Neutrophil (primary cell): ENCODE data around the gene TSPAN9.
A peak's percentile ranks its signal among the peaks of the same experiment; 100 is the strongest.

ENCODE experiments used
- H3K27ac ChIP-seq: fragments of 200-600 bp; sonication (generic); 2 replicates; pipeline ENCODE4 v1.5.1; 2016; ENCODE audit warnings: mild to moderate bottlenecking, moderate library complexity
- H3K27me3 ChIP-seq: fragments of 200-600 bp; sonication (generic); 2 replicates; pipeline ENCODE4 v1.6.0; 2016; ENCODE audit warnings: mild to moderate bottlenecking
- H3K36me3 ChIP-seq: fragments of 200-600 bp; sonication (generic); 2 replicates; pipeline ENCODE4 v1.5.1; 2017
- H3K4me1 ChIP-seq, 2 experiments: fragments of 200-600 bp in 1 of 2; sonication (generic) in 1 of 2; 1 replicate in 1 of 2; 2 replicates in 1 of 2; pipeline versions ENCODE4 v1.5.1 to v1.6.1; 2013 to 2016; ENCODE audit warnings: low read depth in 1 of 2, low read length in 1 of 2, mild to moderate bottlenecking in 1 of 2, moderate library complexity in 1 of 2; ENCODE audit not compliant: control insufficient read depth in 1 of 2, insufficient read depth in 1 of 2
- H3K4me3 ChIP-seq, 2 experiments: fragments of 200-600 bp in 1 of 2; sonication (generic) in 1 of 2; 1 replicate in 1 of 2; 2 replicates in 1 of 2; pipeline ENCODE4 v1.5.1; 2013 to 2016; ENCODE audit warnings: low read depth in 1 of 2, low read length in 1 of 2, mild to moderate bottlenecking in 1 of 2, moderate library complexity in 1 of 2
- H3K9me3 ChIP-seq: fragments of 200-600 bp; sonication (generic); 2 replicates; pipeline ENCODE4 v1.5.1; 2016
- TF ChIP-seq, protein P1 (sequence below): fragments of 200-600 bp; sonication (generic); IDR thresholded peaks from 2 replicates; pipeline ENCODE4 v1.5.1; 2016; ENCODE audit warnings: antibody characterized with exemption

TSPAN9 gene

DNA sequence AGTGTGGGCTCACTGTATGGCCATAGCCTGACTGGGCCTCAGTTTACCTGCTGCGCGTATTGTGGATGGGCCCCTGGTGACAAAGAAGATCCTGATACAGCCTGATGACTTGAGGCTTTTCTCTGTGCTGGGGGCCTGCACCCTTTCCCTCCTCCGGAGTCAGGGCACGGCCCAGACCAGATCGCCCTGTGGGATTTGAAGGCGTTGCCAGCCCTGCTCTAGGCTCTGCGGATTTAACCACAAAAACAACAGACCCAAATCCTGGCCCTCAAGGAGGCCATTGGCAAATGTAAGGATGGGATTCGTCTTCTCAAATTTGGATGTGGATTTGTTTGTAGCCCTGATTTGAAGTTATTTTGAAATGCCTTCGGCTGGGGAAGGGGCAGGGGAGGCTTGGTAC is 195.8 kb downstream of the TSPAN9 start:
- TF ChIP-seq, protein P1, sequence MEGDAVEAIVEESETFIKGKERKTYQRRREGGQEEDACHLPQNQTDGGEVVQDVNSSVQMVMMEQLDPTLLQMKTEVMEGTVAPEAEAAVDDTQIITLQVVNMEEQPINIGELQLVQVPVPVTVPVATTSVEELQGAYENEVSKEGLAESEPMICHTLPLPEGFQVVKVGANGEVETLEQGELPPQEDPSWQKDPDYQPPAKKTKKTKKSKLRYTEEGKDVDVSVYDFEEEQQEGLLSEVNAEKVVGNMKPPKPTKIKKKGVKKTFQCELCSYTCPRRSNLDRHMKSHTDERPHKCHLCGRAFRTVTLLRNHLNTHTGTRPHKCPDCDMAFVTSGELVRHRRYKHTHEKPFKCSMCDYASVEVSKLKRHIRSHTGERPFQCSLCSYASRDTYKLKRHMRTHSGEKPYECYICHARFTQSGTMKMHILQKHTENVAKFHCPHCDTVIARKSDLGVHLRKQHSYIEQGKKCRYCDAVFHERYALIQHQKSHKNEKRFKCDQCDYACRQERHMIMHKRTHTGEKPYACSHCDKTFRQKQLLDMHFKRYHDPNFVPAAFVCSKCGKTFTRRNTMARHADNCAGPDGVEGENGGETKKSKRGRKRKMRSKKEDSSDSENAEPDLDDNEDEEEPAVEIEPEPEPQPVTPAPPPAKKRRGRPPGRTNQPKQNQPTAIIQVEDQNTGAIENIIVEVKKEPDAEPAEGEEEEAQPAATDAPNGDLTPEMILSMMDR, result no peak
- H3K4me3 ChIP-seq, result no peak overlapping the region
- no peaks in the 10 kb centered on the region for H3K4me1 ChIP-seq
- no peaks in the 10 kb centered on the region for H3K9me3 ChIP-seq
- no peaks in the 10 kb centered on the region for H3K36me3 ChIP-seq
- peaks cover 57% of the 10 kb centered on the region for H3K27me3 ChIP-seq
- H3K27ac ChIP-seq, result no peak overlapping the region

DNA sequence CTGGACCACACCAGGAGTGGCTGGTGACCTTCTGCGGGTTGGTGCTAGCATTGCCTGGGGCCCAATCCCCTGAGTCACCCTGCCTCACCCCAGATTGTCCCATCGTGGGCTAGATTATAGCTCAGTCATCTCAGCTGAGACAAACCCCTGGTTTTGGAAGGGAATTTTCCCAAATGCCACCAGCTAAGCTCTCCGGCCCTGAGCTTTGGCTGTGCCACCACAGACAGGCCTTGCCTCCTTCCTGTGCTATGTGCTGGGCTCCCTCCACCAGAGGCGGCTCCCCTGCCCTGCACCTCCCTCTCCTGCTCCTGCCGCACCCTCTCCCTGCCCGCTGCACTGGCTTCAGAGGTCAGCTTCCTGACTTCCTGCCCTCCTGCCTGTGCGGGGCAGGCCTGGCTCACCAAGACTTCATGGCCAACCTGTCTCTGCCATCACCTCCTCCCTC is 196.3 kb downstream of the TSPAN9 start:
- Histone ChIP-seq H3K4me3 (no peak overlapping the region), H3K27me3 (peaks cover 58% of the 10 kb centered on the region)
- TF ChIP-seq, protein P1, result no peak

DNA sequence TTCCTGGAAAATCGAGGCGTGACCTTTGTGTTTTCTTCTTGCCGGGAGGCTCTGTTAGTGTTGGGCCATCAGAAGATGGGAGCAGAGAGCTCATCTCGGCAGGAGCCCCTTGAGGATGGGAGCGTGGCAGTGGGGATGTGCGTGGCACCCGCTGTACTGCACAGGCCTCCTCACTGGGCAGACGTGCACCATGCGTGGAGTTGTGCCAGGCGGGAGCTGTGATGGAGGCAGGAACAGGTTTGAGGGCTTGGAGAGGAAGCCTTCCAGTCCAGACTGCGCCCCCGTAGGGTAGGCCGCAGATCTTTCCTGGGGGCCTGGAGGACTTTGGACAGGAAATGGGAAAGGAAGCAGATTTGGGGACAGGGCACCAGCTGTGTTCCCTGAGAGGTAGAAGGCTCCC is 197.5 kb downstream of the TSPAN9 start:
- H3K4me1 ChIP-seq, result no peaks in the 10 kb centered on the region
- no peaks in the 10 kb centered on the region for H3K9me3 ChIP-seq
- H3K4me3 ChIP-seq, result no peak overlapping the region
- no peak overlapping the region for H3K27ac ChIP-seq
- TF ChIP-seq, protein P1, result no peak
- peaks cover 61% of the 10 kb centered on the region for H3K27me3 ChIP-seq
- no peaks in the 10 kb centered on the region for H3K36me3 ChIP-seq

More for the DNA sequence above, 196.3 kb downstream of the TSPAN9 start:
- no peaks in the 10 kb centered on the region for H3K36me3 ChIP-seq
- H3K27ac ChIP-seq, result no peak overlapping the region
- H3K4me1 ChIP-seq, result no peaks in the 10 kb centered on the region
- no peaks in the 10 kb centered on the region for H3K9me3 ChIP-seq

DNA sequence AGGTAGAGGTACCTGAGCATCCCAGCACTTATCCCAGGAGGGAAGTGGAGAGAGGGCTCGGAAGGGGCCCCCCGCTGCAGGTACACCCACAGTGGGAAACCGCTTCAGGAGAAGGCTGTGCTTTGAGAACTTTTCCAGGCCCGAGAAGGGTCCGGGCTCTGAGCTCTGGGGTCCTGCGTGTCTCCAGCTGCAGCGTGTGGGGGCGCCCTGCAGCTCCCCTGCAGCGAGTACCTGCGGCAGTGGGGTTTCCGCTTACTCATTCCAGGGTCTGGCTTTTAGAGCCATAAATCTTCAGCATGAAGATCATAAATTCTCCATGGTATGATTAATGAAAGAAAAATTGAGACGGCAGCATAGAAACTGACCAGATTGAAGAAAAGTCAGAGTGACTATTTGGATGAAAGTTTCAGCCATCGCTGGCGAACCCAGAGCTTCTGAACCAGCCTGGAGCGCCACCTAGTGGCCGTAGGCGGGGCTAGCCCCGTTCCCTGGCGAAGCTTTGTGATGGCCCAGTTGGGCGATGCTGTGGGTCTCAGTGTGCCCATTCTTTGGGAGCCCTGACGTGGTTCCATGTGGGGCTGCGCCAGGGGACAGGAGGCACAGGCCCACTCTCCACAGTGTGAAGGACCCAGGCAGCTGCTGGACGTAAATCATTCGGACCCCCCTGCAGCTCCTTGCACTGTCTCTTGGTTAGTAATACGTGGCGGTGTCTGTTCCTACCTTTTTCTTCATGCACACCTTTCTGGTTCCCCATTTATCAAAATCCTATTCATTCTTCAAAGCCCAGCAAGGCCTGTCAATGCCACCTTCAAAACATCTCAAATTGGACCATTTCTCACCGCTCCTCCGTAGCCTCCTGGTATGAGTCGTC is 198.2 kb downstream of the TSPAN9 start:
- Histone ChIP-seq H3K27me3 (peaks cover 61% of the 10 kb centered on the region), H3K27ac (no peak overlapping the region), H3K4me3 (no peak overlapping the region), H3K9me3 (no peaks in the 10 kb centered on the region), H3K4me1 (no peaks in the 10 kb centered on the region), H3K36me3 (no peaks in the 10 kb centered on the region)
- TF ChIP-seq, protein P1, result peak; percentile 61

DNA sequence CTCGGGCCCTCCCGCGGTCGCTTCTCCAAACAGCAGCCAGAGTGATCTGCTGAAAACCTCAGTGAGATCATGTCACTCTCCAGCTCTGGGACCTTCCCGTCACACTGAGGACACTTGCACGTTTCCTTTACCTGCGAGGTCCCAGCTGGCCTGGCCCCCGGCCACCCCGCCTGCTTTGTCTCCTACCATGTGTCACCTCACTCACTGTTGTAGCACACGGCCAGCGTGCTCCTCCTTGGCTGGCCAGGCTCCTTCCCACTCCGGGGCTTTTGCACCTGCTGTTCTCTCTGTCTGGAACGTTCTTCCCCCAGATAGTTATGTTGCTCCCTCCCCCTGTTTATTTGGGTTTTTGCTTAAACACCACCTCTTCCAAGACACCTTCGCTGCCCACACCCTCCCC is 199.0 kb downstream of the TSPAN9 start:
- TF ChIP-seq, protein P1, result no peak
- no peak overlapping the region for H3K4me3 ChIP-seq
- H3K36me3 ChIP-seq, result no peaks in the 10 kb centered on the region
- H3K9me3 ChIP-seq, result no peaks in the 10 kb centered on the region
- H3K27me3 ChIP-seq, result peaks cover 60% of the 10 kb centered on the region
- H3K27ac ChIP-seq, result no peak overlapping the region
- no peaks in the 10 kb centered on the region for H3K4me1 ChIP-seq
